ENCODE results near the gene PFN2.

DNA sequence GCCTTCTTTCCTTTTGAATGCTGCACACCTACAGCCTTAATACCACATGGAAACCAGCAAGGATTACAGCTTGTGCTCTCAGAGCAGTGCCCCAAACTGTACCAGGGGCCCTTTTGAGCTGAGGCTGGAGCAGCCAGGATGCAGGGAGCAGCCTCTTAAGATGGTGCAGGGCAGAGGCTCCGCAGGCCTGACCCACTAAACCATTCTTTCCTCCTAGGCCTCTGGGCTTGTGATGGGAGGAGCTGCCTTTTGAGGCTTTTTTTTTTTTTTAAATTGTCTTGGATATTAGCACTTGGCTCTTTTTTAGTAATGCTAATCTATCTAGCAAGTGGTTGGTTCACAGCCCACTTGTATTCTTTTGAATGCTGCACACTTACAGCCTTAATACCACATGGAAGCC lies 37.7 kb downstream of the PFN2 start:
- TF ChIP-seq EZH2 (IDR thresholded peaks at IDR 0.05; ENCODE audit: borderline replicate concordance) = no peak
- TF ChIP-seq, protein P1, sequence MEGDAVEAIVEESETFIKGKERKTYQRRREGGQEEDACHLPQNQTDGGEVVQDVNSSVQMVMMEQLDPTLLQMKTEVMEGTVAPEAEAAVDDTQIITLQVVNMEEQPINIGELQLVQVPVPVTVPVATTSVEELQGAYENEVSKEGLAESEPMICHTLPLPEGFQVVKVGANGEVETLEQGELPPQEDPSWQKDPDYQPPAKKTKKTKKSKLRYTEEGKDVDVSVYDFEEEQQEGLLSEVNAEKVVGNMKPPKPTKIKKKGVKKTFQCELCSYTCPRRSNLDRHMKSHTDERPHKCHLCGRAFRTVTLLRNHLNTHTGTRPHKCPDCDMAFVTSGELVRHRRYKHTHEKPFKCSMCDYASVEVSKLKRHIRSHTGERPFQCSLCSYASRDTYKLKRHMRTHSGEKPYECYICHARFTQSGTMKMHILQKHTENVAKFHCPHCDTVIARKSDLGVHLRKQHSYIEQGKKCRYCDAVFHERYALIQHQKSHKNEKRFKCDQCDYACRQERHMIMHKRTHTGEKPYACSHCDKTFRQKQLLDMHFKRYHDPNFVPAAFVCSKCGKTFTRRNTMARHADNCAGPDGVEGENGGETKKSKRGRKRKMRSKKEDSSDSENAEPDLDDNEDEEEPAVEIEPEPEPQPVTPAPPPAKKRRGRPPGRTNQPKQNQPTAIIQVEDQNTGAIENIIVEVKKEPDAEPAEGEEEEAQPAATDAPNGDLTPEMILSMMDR (IDR thresholded peaks at IDR 0.05; ENCODE audit: poor library complexity) = no peak
- TF ChIP-seq EZH2phosphoT487 (IDR thresholded peaks at IDR 0.05; ENCODE audit: low read depth, severe bottlenecking, unreplicated experiment) = no peak

Data from hepatocyte (in vitro differentiated cells).